Nephron (organoid): ENCODE results near the gene ESRRG.

Source experiments
- H3K27ac Mint-ChIP-seq, 3 experiments: 2 replicates each; pipeline ENCODE4 v1.8.0; 2020; ENCODE audit warnings: mixed read lengths in 3 of 3, mild to moderate bottlenecking in 2 of 3, moderate library complexity in 1 of 3
- H3K27me3 Mint-ChIP-seq: 2 replicates; pipeline ENCODE4 v1.8.0; 2021; ENCODE audit warnings: low read depth, mild to moderate bottlenecking, moderate library complexity, mixed read lengths
- H3K36me3 Mint-ChIP-seq: 2 replicates; pipeline ENCODE4 v1.8.0; 2020; ENCODE audit warnings: low read depth, mixed read lengths
- H3K4me1 Mint-ChIP-seq: 2 replicates; pipeline ENCODE4 v1.8.0; 2020; ENCODE audit warnings: mixed read lengths
- H3K4me3 Mint-ChIP-seq, 3 experiments: 2 replicates each; pipeline ENCODE4 v1.8.0; 2020; ENCODE audit warnings: mild to moderate bottlenecking in 3 of 3, mixed read lengths in 3 of 3, moderate library complexity in 2 of 3
- H3K9me3 Mint-ChIP-seq: 2 replicates; pipeline ENCODE4 v1.8.0; 2020; ENCODE audit warnings: mixed read lengths
- TF ChIP-seq, protein P1 (sequence below), 3 experiments: fragments of 200-600 bp; sonication (generic); IDR thresholded peaks; one replicate each; pipeline ENCODE4 v1.5.0; 2021; ENCODE audit warnings: antibody characterized with exemption in 3 of 3; ENCODE audit not compliant: unreplicated experiment in 3 of 3

Gene ESRRG

DNA sequence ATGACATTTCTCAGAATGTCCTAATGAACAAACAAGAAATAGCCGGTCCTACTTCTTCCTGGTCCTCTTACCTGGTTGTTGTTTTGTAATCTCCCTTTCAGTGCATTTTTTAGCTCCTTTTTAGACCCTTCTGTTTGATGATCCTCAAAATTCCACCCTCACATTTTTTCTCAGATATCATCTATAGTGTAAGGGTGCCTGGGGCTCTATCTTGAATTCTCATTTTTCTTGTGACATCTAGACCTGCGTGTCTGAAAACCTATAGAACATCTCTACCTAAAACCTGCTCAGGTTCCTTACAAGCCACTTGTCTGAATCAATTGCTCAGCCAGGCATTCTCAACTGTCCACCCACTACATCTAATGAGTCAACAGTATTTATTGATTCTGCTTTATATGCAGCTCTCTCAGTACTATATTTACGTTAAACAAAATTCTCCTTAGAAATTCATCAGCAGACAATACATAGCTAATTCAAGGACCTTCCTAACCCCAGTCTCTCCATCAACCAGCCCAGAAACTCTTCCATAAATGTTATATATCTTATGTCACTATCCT, 263.5 kb downstream of the ESRRG start:
- no peak overlapping the region for H3K27ac Mint-ChIP-seq
- no peaks in the 10 kb centered on the region for H3K27me3 Mint-ChIP-seq
- H3K4me3 Mint-ChIP-seq = no peak overlapping the region
- TF ChIP-seq, protein P1, sequence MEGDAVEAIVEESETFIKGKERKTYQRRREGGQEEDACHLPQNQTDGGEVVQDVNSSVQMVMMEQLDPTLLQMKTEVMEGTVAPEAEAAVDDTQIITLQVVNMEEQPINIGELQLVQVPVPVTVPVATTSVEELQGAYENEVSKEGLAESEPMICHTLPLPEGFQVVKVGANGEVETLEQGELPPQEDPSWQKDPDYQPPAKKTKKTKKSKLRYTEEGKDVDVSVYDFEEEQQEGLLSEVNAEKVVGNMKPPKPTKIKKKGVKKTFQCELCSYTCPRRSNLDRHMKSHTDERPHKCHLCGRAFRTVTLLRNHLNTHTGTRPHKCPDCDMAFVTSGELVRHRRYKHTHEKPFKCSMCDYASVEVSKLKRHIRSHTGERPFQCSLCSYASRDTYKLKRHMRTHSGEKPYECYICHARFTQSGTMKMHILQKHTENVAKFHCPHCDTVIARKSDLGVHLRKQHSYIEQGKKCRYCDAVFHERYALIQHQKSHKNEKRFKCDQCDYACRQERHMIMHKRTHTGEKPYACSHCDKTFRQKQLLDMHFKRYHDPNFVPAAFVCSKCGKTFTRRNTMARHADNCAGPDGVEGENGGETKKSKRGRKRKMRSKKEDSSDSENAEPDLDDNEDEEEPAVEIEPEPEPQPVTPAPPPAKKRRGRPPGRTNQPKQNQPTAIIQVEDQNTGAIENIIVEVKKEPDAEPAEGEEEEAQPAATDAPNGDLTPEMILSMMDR (IDR thresholded peaks at IDR 0.05; ENCODE audit: unreplicated experiment in 3 of 3) = no peak
- H3K9me3 Mint-ChIP-seq = no peaks in the 10 kb centered on the region
- H3K36me3 Mint-ChIP-seq = no peaks in the 10 kb centered on the region
- H3K4me1 Mint-ChIP-seq = no peaks in the 10 kb centered on the region

DNA sequence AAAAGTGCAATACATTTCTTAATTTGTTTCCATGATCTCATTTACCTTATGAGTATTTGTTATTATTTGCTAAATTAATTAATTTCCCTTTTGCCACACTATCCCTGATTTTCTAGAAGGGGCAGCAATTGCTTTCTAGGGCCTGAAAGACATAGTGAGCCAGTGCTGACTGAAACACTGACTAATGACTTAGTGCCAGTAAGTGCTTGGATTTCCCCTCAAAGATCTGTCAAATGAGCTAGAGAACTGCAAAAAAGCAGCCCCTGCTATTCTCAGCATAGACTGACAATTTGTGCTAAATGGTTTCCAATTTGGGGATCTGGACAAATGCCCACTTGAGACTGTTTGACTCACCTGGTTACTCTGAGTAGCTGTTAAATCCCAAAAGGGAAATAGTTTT, 264.4 kb downstream of the ESRRG start:
- H3K27ac Mint-ChIP-seq = no peak overlapping the region
- H3K4me1 Mint-ChIP-seq = no peaks in the 10 kb centered on the region
- TF ChIP-seq, protein P1 (IDR thresholded peaks at IDR 0.05; ENCODE audit: unreplicated experiment in 3 of 3) = no peak
- no peak overlapping the region for H3K4me3 Mint-ChIP-seq
- no peaks in the 10 kb centered on the region for H3K36me3 Mint-ChIP-seq
- H3K27me3 Mint-ChIP-seq = no peaks in the 10 kb centered on the region
- H3K9me3 Mint-ChIP-seq = no peaks in the 10 kb centered on the region

DNA sequence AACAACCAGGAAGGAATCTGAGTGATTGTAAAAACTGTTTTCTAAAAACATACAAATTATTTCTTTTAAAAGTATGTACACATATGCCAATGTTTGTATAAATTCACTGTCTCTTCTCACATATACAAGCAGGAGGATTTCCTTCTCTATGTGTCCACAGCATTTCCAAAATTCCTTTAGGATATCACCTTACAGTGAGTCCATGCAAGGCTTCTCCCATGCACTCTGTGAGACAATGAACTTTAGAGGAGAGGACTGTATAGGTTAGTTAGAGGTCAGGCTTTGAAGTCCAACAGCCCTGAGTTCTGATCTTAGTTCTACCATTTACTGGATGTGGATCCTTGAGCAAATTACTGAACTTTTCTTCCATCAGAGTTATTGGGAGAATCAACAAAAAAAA, 265.9 kb downstream of the ESRRG start:
- H3K27ac Mint-ChIP-seq = no peak overlapping the region
- TF ChIP-seq, protein P1 (IDR thresholded peaks at IDR 0.05; ENCODE audit: unreplicated experiment in 3 of 3) = no peak
- no peaks in the 10 kb centered on the region for H3K36me3 Mint-ChIP-seq
- H3K27me3 Mint-ChIP-seq = no peaks in the 10 kb centered on the region
- no peak overlapping the region for H3K4me3 Mint-ChIP-seq
- no peaks in the 10 kb centered on the region for H3K9me3 Mint-ChIP-seq
- H3K4me1 Mint-ChIP-seq = no peaks in the 10 kb centered on the region

DNA sequence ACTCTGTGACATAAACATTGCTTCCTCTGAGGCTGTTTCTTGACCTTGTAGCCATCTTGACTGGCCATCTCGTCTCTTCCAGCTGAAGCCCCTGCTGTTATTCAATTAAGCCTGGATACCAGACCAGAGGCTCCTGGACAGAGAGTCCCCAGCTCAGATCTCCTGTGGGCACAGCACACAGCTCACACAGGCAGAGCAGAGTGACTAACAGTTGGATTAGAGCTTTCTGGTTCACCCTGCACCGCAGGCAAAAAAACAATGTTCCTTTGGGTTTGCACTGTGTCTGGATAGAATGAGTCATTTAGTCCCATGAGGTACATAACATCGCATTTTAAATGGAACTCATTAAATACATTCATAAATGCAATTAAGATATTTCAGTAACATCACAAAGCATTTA, 266.5 kb downstream of the ESRRG start:
- no peaks in the 10 kb centered on the region for H3K27me3 Mint-ChIP-seq

DNA sequence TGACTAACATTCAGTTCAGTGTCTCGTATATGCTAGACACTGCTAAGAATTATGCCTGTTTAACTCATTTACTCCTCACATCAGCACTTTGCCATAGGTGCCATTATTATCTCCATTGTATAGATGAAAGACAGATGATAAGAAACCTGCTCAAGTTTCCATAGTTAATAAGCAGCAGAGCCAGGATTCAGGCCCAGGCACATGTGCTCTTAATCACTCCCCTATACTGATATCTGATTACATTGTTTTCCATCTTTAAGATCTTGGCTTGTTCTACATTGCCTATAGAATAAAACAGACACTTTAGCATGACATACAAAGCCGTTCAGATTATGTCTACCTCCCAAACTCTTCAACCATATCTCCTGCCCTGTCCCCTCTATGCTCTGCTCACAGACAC, 269.5 kb downstream of the ESRRG start:
- Mint-ChIP-seq H3K36me3 (no peaks in the 10 kb centered on the region), H3K27ac (no peak overlapping the region), H3K27me3 (no peaks in the 10 kb centered on the region), H3K4me1 (no peaks in the 10 kb centered on the region), H3K9me3 (no peaks in the 10 kb centered on the region), H3K4me3 (no peak overlapping the region)
- TF ChIP-seq, protein P1 (IDR thresholded peaks at IDR 0.05; ENCODE audit: unreplicated experiment in 3 of 3) = no peak

More for the DNA sequence above, 266.5 kb downstream of the ESRRG start:
- TF ChIP-seq, protein P1 (IDR thresholded peaks at IDR 0.05; ENCODE audit: unreplicated experiment in 3 of 3) = no peak
- H3K4me1 Mint-ChIP-seq = no peaks in the 10 kb centered on the region
- no peaks in the 10 kb centered on the region for H3K36me3 Mint-ChIP-seq
- H3K4me3 Mint-ChIP-seq = no peak overlapping the region
- no peaks in the 10 kb centered on the region for H3K9me3 Mint-ChIP-seq
- H3K27ac Mint-ChIP-seq = no peak overlapping the region
